GM19099 (cell line): ENCODE data around the gene EIF5A2.

Source experiments
- POLR2A ChIP-seq: IDR thresholded peaks from 3 replicates; pipeline ENCODE4 v1.6.1; 2011; ENCODE audit warnings: low read depth; ENCODE audit not compliant: insufficient read length; ENCODE audit errors: extremely low read depth

The EIF5A2 gene

GRCh38 chr3:170865209-170866094, 43.0 kb downstream of the EIF5A2 start:
- TF ChIP-seq POLR2A: no peak

GRCh38 chr3:170864525-170865208, 43.8 kb downstream of the EIF5A2 start:
- no peak for TF ChIP-seq POLR2A

GRCh38 chr3:170863816-170864215, 44.6 kb downstream of the EIF5A2 start:
- TF ChIP-seq POLR2A: no peak

GRCh38 chr3:170862618-170863374, 45.6 kb downstream of the EIF5A2 start:
- TF ChIP-seq POLR2A: no peak

DNA sequence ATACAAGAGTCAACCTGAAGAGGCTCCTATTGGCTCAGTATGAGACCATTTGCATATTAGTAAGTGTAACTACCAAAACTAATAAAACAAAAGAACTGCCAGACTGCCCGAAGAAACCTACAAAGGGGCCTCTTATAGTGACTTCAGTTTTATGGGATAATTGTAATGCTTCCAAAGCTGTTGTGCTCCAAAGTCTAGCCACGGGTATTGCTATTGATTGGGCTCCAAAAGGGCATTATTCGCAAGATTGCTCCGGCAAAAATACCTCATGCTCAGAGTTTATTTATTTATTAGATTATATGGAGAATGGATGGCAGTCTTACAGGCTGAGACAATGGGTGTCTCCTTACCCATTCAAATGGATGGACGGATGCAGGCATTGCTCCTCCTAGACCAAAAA, 49.8 kb downstream of the EIF5A2 start:
- TF ChIP-seq POLR2A: no peak

- TF ChIP-seq POLR2A: no peak
Observed at GRCh38 chr3:170852324-170852723, 56.1 kb downstream of the EIF5A2 start.

DNA sequence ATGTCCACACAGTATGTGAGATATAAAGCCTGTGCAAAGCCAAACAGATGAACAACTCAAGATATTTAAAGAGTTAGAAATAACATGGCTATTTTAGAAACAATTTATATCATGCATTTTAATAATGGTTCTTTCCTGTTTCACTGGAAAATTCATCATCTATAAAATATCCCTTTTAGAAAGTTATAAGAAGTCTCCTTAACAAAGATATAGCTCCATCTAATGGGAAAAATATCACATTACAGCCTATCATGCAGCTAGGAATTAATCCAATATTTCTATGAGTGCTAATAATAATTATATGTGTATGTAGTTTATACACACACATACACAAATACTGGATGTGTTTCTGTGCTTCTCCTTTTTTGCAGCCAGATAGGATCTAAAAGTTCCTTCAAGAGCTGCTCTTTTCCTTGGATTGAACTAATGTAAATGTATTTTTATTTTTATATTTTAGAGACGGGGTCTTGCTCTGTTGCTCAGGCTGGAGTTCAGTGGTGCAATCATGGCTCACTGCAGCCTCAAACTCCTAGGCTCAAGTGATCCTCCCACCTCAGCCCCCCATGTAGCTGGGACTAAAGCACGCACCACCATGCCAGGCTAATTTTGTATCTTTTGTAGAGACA, 60.0 kb downstream of the EIF5A2 start:
- no peak for TF ChIP-seq POLR2A

DNA sequence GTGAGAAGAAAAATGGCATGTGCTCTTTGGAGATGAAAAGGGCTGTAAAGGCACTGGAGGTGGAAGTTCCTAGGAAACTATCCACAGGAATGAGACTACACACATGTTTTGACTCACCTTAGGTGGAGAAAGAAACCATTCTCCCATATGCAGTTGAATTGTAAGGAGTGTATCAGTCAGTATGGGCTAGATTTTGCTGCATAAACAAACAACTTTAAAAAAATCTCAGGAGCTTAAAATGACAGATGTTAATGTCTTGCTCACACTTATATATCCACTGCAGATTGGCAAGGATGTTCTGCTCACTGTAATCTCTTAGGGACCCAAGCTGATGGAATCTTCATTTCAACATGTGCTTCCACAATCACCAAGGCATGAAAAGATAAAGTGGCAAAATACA, 64.1 kb downstream of the EIF5A2 start:
- TF ChIP-seq POLR2A: no peak

GRCh38 chr3:170840291-170840859, 68.1 kb downstream of the EIF5A2 start:
- no peak for TF ChIP-seq POLR2A

- TF ChIP-seq POLR2A: no peak
Observed at GRCh38 chr3:170839518-170840100, 68.8 kb downstream of the EIF5A2 start.
